ENCODE data around the gene TMBIM1.

TMBIM1 gene

GRCh38 chr2:218320704-218321336 is 28.5 kb upstream of the TMBIM1 start:
- no peaks in the 10 kb centered on the region for H3K27me3 ChIP-seq (replicated peaks; ENCODE audit: insufficient read depth, low read length)
- H3K9me2 ChIP-seq (replicated peaks; ENCODE audit: insufficient read depth, low read length), result no peaks in the 10 kb centered on the region
- TF ChIP-seq EZH2phosphoT487 (IDR thresholded peaks at IDR 0.05; ENCODE audit: low read length) (no peak), EZH2 (optimal IDR thresholded peaks at IDR 0.05; ENCODE audit: low read depth, low read length) (no peak)
- TF ChIP-seq, protein P1, sequence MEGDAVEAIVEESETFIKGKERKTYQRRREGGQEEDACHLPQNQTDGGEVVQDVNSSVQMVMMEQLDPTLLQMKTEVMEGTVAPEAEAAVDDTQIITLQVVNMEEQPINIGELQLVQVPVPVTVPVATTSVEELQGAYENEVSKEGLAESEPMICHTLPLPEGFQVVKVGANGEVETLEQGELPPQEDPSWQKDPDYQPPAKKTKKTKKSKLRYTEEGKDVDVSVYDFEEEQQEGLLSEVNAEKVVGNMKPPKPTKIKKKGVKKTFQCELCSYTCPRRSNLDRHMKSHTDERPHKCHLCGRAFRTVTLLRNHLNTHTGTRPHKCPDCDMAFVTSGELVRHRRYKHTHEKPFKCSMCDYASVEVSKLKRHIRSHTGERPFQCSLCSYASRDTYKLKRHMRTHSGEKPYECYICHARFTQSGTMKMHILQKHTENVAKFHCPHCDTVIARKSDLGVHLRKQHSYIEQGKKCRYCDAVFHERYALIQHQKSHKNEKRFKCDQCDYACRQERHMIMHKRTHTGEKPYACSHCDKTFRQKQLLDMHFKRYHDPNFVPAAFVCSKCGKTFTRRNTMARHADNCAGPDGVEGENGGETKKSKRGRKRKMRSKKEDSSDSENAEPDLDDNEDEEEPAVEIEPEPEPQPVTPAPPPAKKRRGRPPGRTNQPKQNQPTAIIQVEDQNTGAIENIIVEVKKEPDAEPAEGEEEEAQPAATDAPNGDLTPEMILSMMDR (IDR thresholded peaks at IDR 0.05; ENCODE audit: low read length), result no peak
- H3K4me1 ChIP-seq (ENCODE audit: low read length), result no peaks in the 10 kb centered on the region
- no peak overlapping the region for H3K4me2 ChIP-seq (ENCODE audit: low read depth, low read length)
- no peak overlapping the region for H3K9ac ChIP-seq (ENCODE audit: low read length)
- no peak for DNase-seq
- H3K4me3 ChIP-seq (ENCODE audit: low read length), result no peak overlapping the region
- H3K36me3 ChIP-seq (replicated peaks; ENCODE audit: insufficient read depth, low read length), result no peaks in the 10 kb centered on the region
- no peaks in the 10 kb centered on the region for H4K20me1 ChIP-seq (ENCODE audit: insufficient read depth, low read length)
- 0 out of 2 replicates have a peak, but pooled peaks cover 3% of the 10 kb centered on the region for H3F3A ChIP-seq (ENCODE audit: insufficient read depth, low read length)
- no peak overlapping the region for H3K27ac ChIP-seq (ENCODE audit: low read length)
- no peak overlapping the region for H2AFZ ChIP-seq (ENCODE audit: low read length)
- no peaks in the 10 kb centered on the region for H3K79me2 ChIP-seq (ENCODE audit: low read length)
- H3K9me3 ChIP-seq (replicated peaks; ENCODE audit: insufficient read depth, low read length), result no peaks in the 10 kb centered on the region

DNA sequence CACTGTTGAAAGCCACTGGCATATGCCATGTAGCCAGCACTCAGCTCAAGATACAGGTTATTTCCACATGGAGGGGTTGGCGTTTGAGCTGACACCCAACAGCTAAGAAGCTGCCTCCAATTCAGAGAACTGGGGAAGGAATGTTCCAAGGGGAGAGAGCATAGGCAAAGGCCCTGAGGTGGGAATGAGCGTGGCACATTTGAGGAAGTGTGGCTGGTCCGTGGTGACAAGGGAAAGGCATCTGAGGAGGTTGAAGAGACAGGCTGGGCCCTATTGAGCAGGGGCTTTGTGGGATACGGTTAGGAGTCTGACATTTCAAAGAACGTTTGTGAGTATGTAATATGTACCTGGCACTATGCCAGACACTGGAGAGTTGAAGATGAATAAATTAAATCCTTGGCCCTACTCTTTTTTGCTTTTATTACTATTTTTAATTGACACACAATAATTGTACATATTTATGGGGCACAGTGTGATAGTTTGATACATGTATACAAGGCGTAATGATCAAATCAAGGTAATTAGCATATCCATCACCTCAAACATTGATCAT is 27.6 kb upstream of the TMBIM1 start:
- Histone ChIP-seq H3K4me3 (ENCODE audit: low read length) (no peak overlapping the region), H3K9me2 (replicated peaks; ENCODE audit: insufficient read depth, low read length) (no peaks in the 10 kb centered on the region), H3K36me3 (replicated peaks; ENCODE audit: insufficient read depth, low read length) (no peaks in the 10 kb centered on the region), H3K27ac (ENCODE audit: low read length) (no peak overlapping the region), H3K9ac (ENCODE audit: low read length) (no peak overlapping the region), H3F3A (ENCODE audit: insufficient read depth, low read length) (0 out of 2 replicates have a peak, but pooled peaks cover 3% of the 10 kb centered on the region), H3K9me3 (replicated peaks; ENCODE audit: insufficient read depth, low read length) (no peaks in the 10 kb centered on the region), H3K4me1 (ENCODE audit: low read length) (no peaks in the 10 kb centered on the region), H3K4me2 (ENCODE audit: low read depth, low read length) (no peak overlapping the region), H4K20me1 (ENCODE audit: insufficient read depth, low read length) (no peaks in the 10 kb centered on the region), H2AFZ (ENCODE audit: low read length) (no peak overlapping the region), H3K27me3 (replicated peaks; ENCODE audit: insufficient read depth, low read length) (no peaks in the 10 kb centered on the region), H3K79me2 (ENCODE audit: low read length) (no peaks in the 10 kb centered on the region)
- no peak for TF ChIP-seq EZH2phosphoT487 (IDR thresholded peaks at IDR 0.05; ENCODE audit: low read length)
- no peak for TF ChIP-seq EZH2 (optimal IDR thresholded peaks at IDR 0.05; ENCODE audit: low read depth, low read length)
- TF ChIP-seq, protein P1 (IDR thresholded peaks at IDR 0.05; ENCODE audit: low read length), result no peak
- no peak for DNase-seq

GRCh38 chr2:218318241-218318640 is 25.9 kb upstream of the TMBIM1 start:
- H4K20me1 ChIP-seq (ENCODE audit: insufficient read depth, low read length), result no peaks in the 10 kb centered on the region
- H3K4me2 ChIP-seq (ENCODE audit: low read depth, low read length), result no peak overlapping the region
- H3K4me3 ChIP-seq (ENCODE audit: low read length), result no peak overlapping the region
- H3K27me3 ChIP-seq (replicated peaks; ENCODE audit: insufficient read depth, low read length), result no peaks in the 10 kb centered on the region
- DNase-seq, result no peak
- no peak overlapping the region for H2AFZ ChIP-seq (ENCODE audit: low read length)
- no peaks in the 10 kb centered on the region for H3K4me1 ChIP-seq (ENCODE audit: low read length)
- no peak for TF ChIP-seq EZH2 (optimal IDR thresholded peaks at IDR 0.05; ENCODE audit: low read depth, low read length)
- TF ChIP-seq EZH2phosphoT487 (IDR thresholded peaks at IDR 0.05; ENCODE audit: low read length), result no peak
- TF ChIP-seq, protein P1 (IDR thresholded peaks at IDR 0.05; ENCODE audit: low read length), result no peak
- no peaks in the 10 kb centered on the region for H3K9me3 ChIP-seq (replicated peaks; ENCODE audit: insufficient read depth, low read length)
- H3K9ac ChIP-seq (ENCODE audit: low read length), result no peak overlapping the region
- no peaks in the 10 kb centered on the region for H3K9me2 ChIP-seq (replicated peaks; ENCODE audit: insufficient read depth, low read length)
- H3K36me3 ChIP-seq (replicated peaks; ENCODE audit: insufficient read depth, low read length), result no peaks in the 10 kb centered on the region
- no peaks in the 10 kb centered on the region for H3K79me2 ChIP-seq (ENCODE audit: low read length)
- H3K27ac ChIP-seq (ENCODE audit: low read length), result no peak overlapping the region
- H3F3A ChIP-seq (ENCODE audit: insufficient read depth, low read length), result 0 out of 2 replicates have a peak, but pooled peaks cover 3% of the 10 kb centered on the region

All from MM.1S (cell line).